ENCODE measurements around the gene MT1M. TPM values are rescaled to one million over a fixed set of nuclear protein-coding genes. Genes with fewer than 3 reads are reported as not detected.

The MT1M gene
- total and polyA plus RNA-seq, 2 of the 8 experiments (the other 6 are each of a cell fraction or from before 2014, with no cell fraction given) = 2.1 TPM; not detected in 1

DNA sequence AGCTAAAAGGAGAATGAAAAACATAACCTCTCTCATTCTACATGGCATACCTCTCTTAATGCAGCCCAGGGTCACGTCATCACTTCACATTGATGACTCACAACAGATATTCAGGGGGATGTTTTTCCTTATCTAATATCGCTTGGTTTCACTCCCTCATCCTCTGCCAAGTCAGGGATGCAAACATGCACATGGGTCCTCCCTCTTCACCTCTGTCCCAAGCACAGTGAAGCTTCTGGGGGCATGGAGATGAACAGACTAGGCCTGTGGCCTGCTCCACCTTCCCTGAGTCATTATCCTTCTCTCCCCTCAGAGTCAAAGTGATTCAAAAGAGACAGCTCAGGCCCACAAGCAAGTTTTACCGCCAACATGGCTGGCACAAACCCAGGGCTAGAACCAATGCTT is 26.4 kb upstream of the MT1M start:
- Histone ChIP-seq H3K27ac (ENCODE audit: low read depth, low read length) (no peak overlapping the region), H3K36me3 (ENCODE audit: control insufficient read depth in 2 of 4, insufficient read depth in 4 of 4, low read length in 3 of 4) (no peaks in the 10 kb centered on the region), H3K27me3 (replicated peaks in 1 of 4; ENCODE audit: control insufficient read depth in 3 of 4, extremely low read depth in 1 of 4, insufficient read depth in 3 of 4, low read length in 3 of 4) (peaks cover 22 to 50% (median 42%) of the 10 kb centered on the region in 4 experiments), H4K5ac (ENCODE audit: insufficient read length, low read depth, low read length) (no peak overlapping the region), H2BK120ac (replicated peaks; ENCODE audit: low read depth, low read length) (no peak overlapping the region), H2BK5ac (ENCODE audit: low read depth, low read length) (no peak overlapping the region), H2BK15ac (ENCODE audit: low read length) (0 out of 2 replicates have a peak overlapping the region, but pooled peaks have one; percentile 4), H3K23ac (ENCODE audit: insufficient read length) (no peak overlapping the region), H3K4ac (replicated peaks; ENCODE audit: insufficient read length, low read depth, low read length) (no peak overlapping the region), H2BK20ac (ENCODE audit: low read length) (no peak overlapping the region), H3K79me1 (ENCODE audit: low read depth, low read length) (no peaks in the 10 kb centered on the region), H3K56ac (replicated peaks; ENCODE audit: insufficient read length, low read depth, low read length) (no peak overlapping the region), H3K14ac (ENCODE audit: insufficient read length) (no peak overlapping the region), H2AK5ac (ENCODE audit: low read depth, low read length) (no peak overlapping the region), H3K4me1 (replicated peaks in 1 of 4; ENCODE audit: control insufficient read depth in 3 of 4, insufficient read depth in 4 of 4, low read length in 3 of 4) (peaks cover 7 to 21% (median 10%) of the 10 kb centered on the region in 4 experiments), H4K20me1 (replicated peaks in 1 of 2; ENCODE audit: control insufficient read depth in 1 of 2, insufficient read depth in 2 of 2, low read length in 2 of 2) (peaks cover 0 to 2% of the 10 kb centered on the region in 2 experiments), H3K9ac (replicated peaks in 1 of 4; ENCODE audit: extremely low read depth in 1 of 4, low read depth in 3 of 4, low read length in 3 of 4) (no peak overlapping the region), H3K79me2 (ENCODE audit: control insufficient read depth in 1 of 2, insufficient read depth in 2 of 2, low read length in 2 of 2) (no peaks in the 10 kb centered on the region), H2BK12ac (ENCODE audit: low read depth, low read length) (no peak overlapping the region; the same call in 1 of the 2 replicates), H3K4me2 (ENCODE audit: insufficient read depth in 1 of 2, low read depth in 2 of 2, low read length in 2 of 2) (no peak overlapping the region), H3K9me3 (ENCODE audit: insufficient read depth in 2 of 2, low read depth in 1 of 2, low read length in 1 of 2) (no peaks in the 10 kb centered on the region), H4K91ac (replicated peaks; ENCODE audit: insufficient read length, low read length) (no peak overlapping the region), H4K8ac (ENCODE audit: extremely low read depth, insufficient read depth, low read length) (no peak overlapping the region), H2AFZ (ENCODE audit: low read length) (no peak overlapping the region), H3K4me3 (ENCODE audit: extremely low read depth in 1 of 4, insufficient read depth in 2 of 4, low read depth in 3 of 4, low read length in 4 of 4) (no peak overlapping the region), H3K23me2 (ENCODE audit: low read depth, low read length) (peaks cover 11% of the 10 kb centered on the region; the same call in 1 of the 2 replicates), H3K18ac (ENCODE audit: extremely low read depth, low read length) (no peak overlapping the region)
- WGBS, 2 experiments (ENCODE audit: extremely low coverage in 1 of 2, insufficient coverage in 1 of 2, insufficient read length in 1 of 2, insufficient replicate concordance in 2 of 2, low coverage in 1 of 2, low lambda C conversion rate in 2 of 2, missing lambda C conversion rate in 1 of 2) = 96% methylated on average over 3 of the region's 3 CpGs; no CpG with 5 or more reads in 1 of the 2 experiments
- ChIA-PET CTCF (ENCODE audit: partially characterized antibody) (interaction anchor here (0.8 to 9.2 kb wide), 7 partner anchors 12 to 96 kb away, joined by 3 to 85 read pairs (median 6); partner anchors contain the start of gene MT1E), POLR2A (ENCODE audit: partially characterized antibody) (interaction anchor here (1.2 to 2.7 kb wide), 2 partner anchors 12 to 20 kb away, joined by 7 to 10 read pairs; partner anchors contain the start of gene MT1E)
- FAIRE-seq = no peak
- no peak for TF ChIP-seq BCL11A (IDR thresholded peaks at IDR 0.05; ENCODE audit: low read depth in 2 of 2, low read length in 2 of 2)
- no peak for TF ChIP-seq CBX8 (IDR thresholded peaks at IDR 0.05; ENCODE audit: borderline replicate concordance, low read depth, low read length)
- TF ChIP-seq HDAC6 (IDR thresholded peaks at IDR 0.05; ENCODE audit: low read depth, low read length) = no peak
- TF ChIP-seq YY1 (IDR thresholded peaks at IDR 0.05; ENCODE audit: low read depth, low read length) = no peak
- TF ChIP-seq EGR1 (IDR thresholded peaks at IDR 0.05; ENCODE audit: borderline replicate concordance, low read depth, low read length) = no peak
- no peak for TF ChIP-seq POU5F1 (IDR thresholded peaks at IDR 0.05; ENCODE audit: low read depth, low read length)
- no peak for TF ChIP-seq CTBP2 (IDR thresholded peaks at IDR 0.05; ENCODE audit: borderline replicate concordance, insufficient read depth, insufficient read length, low read length)
- TF ChIP-seq SP2 (IDR thresholded peaks at IDR 0.05; ENCODE audit: low read length) = no peak
- no peak for TF ChIP-seq RAD21 (IDR thresholded peaks at IDR 0.05 in 1 of 2, conservative IDR thresholded peaks at IDR 0.05 in 1 of 2; ENCODE audit: low read depth in 2 of 2, low read length in 2 of 2)
- no peak for TF ChIP-seq SP1 (IDR thresholded peaks at IDR 0.05; ENCODE audit: low read depth, low read length)
- TF ChIP-seq SAP30 (IDR thresholded peaks at IDR 0.05; ENCODE audit: insufficient read depth, insufficient replicate concordance, low read length) = no peak
- no peak for TF ChIP-seq MAFK (IDR thresholded peaks at IDR 0.05; ENCODE audit: low read depth, low read length)
- no peak for TF ChIP-seq HDAC2 (IDR thresholded peaks at IDR 0.05; ENCODE audit: borderline replicate concordance in 1 of 2, low read depth in 2 of 2, low read length in 2 of 2)
- no peak for DNase-seq (ENCODE audit: low read depth in 1 of 2, low spot score in 2 of 2)

Data from H1 (cell line).